SH-SY5Y (cell line): Measurements from ENCODE around the gene POU6F2.

Experiments used
- GATA2 ChIP-seq: IDR thresholded peaks from 2 replicates; pipeline ENCODE4 v1.6.1; 2011; ENCODE audit warnings: mild to moderate bottlenecking, low read depth, low read length
- GATA3 ChIP-seq: IDR thresholded peaks from 2 replicates; pipeline ENCODE4 v1.6.1; 2011; ENCODE audit warnings: low read depth, mild to moderate bottlenecking, low read length, moderate library complexity

GRCh38 chr7:39186671-39187070 is 209.0 kb downstream of the POU6F2 start:
- TF ChIP-seq GATA3 (no peak), GATA2 (no peak)
